ENCODE results near the gene GPR31.

Gene GPR31

GRCh38 chr6:167118839-167119238 lies 38.9 kb downstream of the GPR31 start:
- DNase-seq (ENCODE audit: low read depth in 2 of 2) = no peak

DNA sequence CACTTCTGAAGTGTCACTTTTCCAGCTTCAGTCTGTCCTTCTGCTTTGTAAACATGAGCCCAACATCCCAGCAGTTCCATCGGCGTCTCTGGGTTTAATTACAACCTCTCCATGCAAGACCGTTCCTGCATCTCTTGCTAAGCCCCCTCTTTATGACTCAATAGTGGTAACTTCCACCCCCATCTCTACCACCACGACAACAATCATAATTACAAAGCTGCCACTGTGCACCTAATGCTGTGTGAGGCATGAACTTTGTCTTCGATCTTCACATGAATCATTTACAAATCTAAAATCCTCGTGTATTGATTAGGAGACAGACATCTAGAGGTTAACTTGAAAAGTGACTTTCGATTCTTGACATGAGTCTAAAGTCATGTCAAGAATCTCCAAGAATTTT lies 39.8 kb downstream of the GPR31 start:
- no peak for DNase-seq (ENCODE audit: low read depth in 2 of 2)

- no peak for DNase-seq (ENCODE audit: low read depth in 2 of 2)
Observed at GRCh38 chr6:167116838-167117228, 40.9 kb downstream of the GPR31 start.

- no peak for DNase-seq (ENCODE audit: low read depth in 2 of 2)
Observed at GRCh38 chr6:167116109-167116837, 41.5 kb downstream of the GPR31 start.

DNA sequence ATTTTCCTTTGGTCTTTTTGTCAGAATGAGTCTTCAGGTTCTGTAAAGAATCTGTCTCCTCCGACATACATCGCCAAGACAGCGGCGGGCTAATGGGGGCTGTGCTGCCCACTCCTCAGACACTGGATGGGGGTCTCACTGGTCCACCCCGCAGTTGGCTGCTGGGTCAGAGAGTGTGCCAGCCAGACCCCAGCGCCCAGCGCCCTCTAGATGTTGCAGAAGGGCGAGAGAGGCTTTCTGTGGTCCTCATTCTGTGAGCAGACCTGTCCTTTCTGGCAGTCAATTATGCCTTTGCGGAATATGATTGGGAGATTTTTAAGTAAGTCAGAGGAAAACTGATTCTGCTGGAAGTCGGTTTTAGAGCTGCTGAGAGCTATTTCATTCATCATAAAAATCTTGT lies 42.7 kb downstream of the GPR31 start:
- no peak for DNase-seq (ENCODE audit: low read depth in 2 of 2)

GRCh38 chr6:167113935-167114910 lies 43.6 kb downstream of the GPR31 start:
- DNase-seq (ENCODE audit: low read depth in 2 of 2) = no peak

- no peak for DNase-seq (ENCODE audit: low read depth in 2 of 2)
Observed at GRCh38 chr6:167113047-167113754, 44.6 kb downstream of the GPR31 start.

DNA sequence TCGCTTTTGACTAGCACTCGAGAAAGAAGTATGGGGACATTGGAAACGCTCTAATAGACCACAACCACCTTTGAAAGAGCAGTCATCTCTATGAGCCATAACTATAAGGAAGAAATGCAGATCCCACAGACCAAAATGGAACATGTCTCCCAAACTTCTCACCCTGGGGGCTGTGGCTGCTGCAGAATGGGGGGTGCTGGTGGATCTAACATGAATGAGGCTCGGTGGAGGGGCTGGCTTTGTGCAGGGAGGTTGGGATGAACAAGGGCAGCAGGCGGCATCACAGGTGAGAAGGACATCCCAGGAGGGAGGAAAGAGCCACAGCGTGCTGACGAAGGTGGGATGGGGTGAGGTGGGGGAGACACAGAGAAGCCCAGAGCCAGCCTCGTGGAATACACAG lies 45.4 kb downstream of the GPR31 start:
- DNase-seq (ENCODE audit: low read depth in 2 of 2) = no peak

GRCh38 chr6:167111597-167111996 lies 46.2 kb downstream of the GPR31 start:
- no peak for DNase-seq (ENCODE audit: low read depth in 2 of 2)

DNA sequence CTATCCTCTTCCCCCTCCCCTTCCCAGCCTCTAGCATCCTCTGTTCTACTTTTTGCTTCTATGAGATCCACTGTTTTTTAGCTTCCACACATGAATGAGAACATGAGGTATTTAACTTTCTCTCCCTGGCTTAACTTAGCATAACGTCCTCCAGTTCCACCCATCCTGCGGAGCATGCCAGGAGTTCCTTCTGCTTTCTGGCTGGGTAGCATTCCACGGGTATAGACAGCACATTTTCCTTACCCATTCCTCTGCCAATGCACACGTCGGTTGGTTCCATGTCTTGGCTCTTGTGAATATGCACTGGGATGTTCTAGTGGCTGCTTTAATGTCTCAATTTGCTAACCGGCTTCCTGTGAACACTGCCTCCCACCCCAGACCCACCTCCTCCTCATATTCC lies 48.1 kb downstream of the GPR31 start:
- DNase-seq (ENCODE audit: low read depth in 2 of 2) = no peak

DNA sequence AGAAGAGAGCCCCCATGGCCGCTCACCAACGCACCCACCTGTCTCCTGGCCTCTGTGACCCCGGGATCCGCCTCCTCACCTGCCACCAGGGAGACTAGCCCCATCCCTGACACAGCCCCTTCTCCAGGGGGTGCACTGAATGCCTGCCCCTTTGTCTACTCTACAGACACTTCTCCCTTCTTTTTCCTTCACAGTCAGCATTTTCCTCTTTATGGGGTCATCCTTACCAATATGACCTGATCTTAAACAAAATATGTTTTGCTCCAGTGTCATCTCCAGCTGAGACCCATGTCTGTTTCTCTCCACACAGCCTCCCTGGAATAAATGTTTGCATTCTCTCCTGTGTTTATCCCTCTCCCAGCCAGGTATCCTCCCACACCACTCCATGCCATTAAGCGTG lies 49.5 kb downstream of the GPR31 start:
- no peak for DNase-seq (ENCODE audit: low read depth in 2 of 2)

GRCh38 chr6:167107787-167108186 lies 50.0 kb downstream of the GPR31 start:
- DNase-seq (ENCODE audit: low read depth in 2 of 2) = no peak

DNA sequence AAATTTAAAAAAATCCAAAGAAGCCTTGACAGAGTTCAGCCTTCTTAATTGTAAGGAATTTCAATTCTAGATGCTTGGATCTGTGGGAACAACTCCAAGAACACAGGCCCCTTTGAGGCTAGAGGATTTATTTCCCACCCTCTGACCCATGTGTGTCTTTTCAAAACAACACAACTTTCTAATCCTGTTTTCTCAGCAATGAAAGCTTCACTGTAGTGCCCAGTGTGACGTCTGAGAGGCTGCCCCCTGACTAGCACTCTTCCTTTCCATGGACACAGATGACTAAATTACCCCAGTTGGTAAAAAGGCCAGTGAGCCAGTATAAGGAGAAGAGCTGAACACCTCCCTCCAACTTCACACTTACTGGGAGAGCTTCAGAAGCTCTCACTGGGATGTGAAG lies 51.4 kb downstream of the GPR31 start:
- no peak for DNase-seq (ENCODE audit: low read depth in 2 of 2)

Measured in stimulated activated CD8-positive, alpha-beta memory T cell treated with anti-CD3 and anti-CD28 coated beads, Interleukin-2, amount 100 ng/mL, for 1 hour (primary cell).